ENCODE data around the gene RBM15B.
A peak's percentile ranks its signal among the peaks of the same experiment; 100 is the strongest.

RBM15B gene

DNA sequence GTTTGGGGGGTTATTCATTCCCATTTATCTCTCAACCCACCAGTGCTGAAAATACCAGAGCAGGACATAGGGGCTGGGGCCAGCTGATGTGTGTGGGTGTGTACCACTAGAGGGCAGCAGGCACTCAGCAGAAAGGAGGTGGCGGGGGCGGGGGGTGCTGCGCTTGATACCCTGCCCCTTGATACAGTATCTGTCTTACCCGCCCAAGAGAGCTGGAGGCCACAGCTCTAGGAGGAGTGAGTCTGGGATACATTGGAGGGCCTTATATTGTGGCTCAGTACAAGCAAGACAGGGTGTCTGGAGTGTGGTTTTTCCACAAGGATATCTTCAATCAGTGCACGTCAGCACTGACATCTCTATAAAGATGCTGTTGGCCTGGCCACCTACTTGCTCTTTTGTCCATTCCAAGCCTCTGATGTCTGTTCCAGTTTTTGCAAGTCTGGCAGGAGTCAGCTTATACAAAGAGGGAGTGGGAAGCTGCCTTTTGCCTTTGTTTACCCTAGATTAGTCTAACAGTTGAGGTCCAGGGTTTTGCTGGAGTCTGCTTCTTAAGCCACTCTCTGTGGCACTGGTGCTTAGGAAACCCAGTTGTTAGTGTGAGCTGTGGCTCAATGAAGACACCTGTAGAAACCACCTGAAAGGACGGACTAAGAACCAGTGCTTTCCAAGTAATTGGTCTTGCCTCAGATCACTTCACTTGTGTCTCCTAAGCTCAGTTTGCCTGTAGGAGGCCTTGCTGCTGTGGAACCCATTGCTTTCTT lies 1.5 kb upstream of the RBM15B start:
- Histone ChIP-seq H3K4me2 (ENCODE audit: insufficient read depth, low read length) (peak overlapping the region; percentile 85), H3K9me3 (ENCODE audit: insufficient read depth, low read length, severe bottlenecking) (no peaks in the 10 kb centered on the region), H3K4me1 (ENCODE audit: insufficient read depth, low read length) (peaks cover 80% of the 10 kb centered on the region), H3K4me3 (ENCODE audit: low read depth in 1 of 2, low read length in 2 of 2) (peak overlapping the region in 1 of 2 experiments; percentile 93; a peak in 2 of 4 replicates), H3K79me2 (ENCODE audit: insufficient read depth, low read length) (peaks cover 89% of the 10 kb centered on the region), H3K9ac (ENCODE audit: low read depth, low read length) (peak overlapping the region; percentile 80; the same call in 1 of the 2 replicates), H2AFZ (ENCODE audit: low read depth, low read length) (no peak overlapping the region), H4K20me1 (ENCODE audit: insufficient read depth, low read length) (peaks cover 66% of the 10 kb centered on the region), H3K27ac (ENCODE audit: low read length) (peak overlapping the region; percentile 80), H3K36me3 (ENCODE audit: insufficient read depth, low read length) (peaks cover 76% of the 10 kb centered on the region), H3K27me3 (ENCODE audit: insufficient read depth, low read length, poor library complexity) (no peaks in the 10 kb centered on the region)
- TF ChIP-seq EZH2 (IDR thresholded peaks at IDR 0.05; ENCODE audit: borderline replicate concordance, low read depth, low read length, severe bottlenecking): no peak
- TF ChIP-seq, protein P1, sequence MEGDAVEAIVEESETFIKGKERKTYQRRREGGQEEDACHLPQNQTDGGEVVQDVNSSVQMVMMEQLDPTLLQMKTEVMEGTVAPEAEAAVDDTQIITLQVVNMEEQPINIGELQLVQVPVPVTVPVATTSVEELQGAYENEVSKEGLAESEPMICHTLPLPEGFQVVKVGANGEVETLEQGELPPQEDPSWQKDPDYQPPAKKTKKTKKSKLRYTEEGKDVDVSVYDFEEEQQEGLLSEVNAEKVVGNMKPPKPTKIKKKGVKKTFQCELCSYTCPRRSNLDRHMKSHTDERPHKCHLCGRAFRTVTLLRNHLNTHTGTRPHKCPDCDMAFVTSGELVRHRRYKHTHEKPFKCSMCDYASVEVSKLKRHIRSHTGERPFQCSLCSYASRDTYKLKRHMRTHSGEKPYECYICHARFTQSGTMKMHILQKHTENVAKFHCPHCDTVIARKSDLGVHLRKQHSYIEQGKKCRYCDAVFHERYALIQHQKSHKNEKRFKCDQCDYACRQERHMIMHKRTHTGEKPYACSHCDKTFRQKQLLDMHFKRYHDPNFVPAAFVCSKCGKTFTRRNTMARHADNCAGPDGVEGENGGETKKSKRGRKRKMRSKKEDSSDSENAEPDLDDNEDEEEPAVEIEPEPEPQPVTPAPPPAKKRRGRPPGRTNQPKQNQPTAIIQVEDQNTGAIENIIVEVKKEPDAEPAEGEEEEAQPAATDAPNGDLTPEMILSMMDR (IDR thresholded peaks at IDR 0.05; ENCODE audit: borderline replicate concordance, extremely low read depth, low read length, poor library complexity, severe bottlenecking): peak; percentile 84
- DNase-seq (peak; percentile 72), ATAC-seq (ENCODE audit: insufficient read depth, low read depth) (peak; percentile 5; the same call in 1 of the 3 replicates)

DNA sequence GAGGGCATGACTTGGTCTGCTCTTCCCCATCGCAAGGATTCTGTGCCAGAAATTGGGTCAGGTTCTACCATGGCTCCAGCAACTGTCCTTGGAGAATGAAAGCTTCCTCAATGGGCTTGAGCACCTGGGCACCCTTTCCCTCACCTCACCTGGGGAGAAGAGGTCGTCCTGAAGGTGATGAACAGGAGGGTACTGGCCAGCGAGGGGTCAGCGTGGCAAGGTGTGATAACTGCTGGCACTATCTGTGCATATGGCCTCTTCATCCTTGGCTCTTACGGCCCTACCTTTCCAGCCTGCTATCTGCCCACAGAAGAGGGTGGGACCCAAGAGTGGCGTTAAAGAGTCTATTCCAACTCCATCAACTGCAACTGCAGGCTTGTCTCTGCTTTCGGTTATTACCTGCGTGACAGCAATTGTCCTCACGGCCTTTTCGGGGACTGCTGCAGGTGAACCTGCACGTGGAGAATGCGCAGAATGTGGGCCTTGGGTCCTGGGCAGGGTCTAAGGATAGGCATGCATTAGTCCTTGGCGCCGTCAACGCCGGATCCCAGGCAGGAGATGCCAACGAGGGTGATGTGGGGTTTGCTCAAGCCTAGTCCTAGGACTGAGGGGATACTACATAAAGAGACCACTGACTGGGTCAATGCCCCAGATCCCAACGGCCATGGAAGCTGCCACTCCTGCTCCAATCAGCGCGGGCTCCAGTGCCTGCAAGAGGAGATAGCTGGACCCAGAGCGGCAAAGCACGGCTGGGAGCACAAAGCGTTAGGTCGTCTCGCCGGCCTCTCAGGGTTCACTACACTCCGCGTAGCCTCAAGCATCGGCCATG lies 625 bp upstream of the RBM15B start:
- H3K4me3 ChIP-seq (ENCODE audit: low read depth in 1 of 2, low read length in 2 of 2): peak overlapping the region; percentile 15 to 93; a peak in 3 of 4 replicates
- no peaks in the 10 kb centered on the region for H3K27me3 ChIP-seq (ENCODE audit: insufficient read depth, low read length, poor library complexity)
- peak overlapping the region; percentile 80 for H3K9ac ChIP-seq (ENCODE audit: low read depth, low read length)
- peaks cover 85% of the 10 kb centered on the region for H3K36me3 ChIP-seq (ENCODE audit: insufficient read depth, low read length)
- peak overlapping the region; percentile 91 for H2AFZ ChIP-seq (ENCODE audit: low read depth, low read length)
- H3K27ac ChIP-seq (ENCODE audit: low read length): peak overlapping the region; percentile 80
- peak; percentile 23 for ATAC-seq (ENCODE audit: insufficient read depth, low read depth)
- peaks cover 87% of the 10 kb centered on the region for H3K4me1 ChIP-seq (ENCODE audit: insufficient read depth, low read length)
- H3K9me3 ChIP-seq (ENCODE audit: insufficient read depth, low read length, severe bottlenecking): no peaks in the 10 kb centered on the region
- DNase-seq: no peak
- peaks cover 74% of the 10 kb centered on the region for H4K20me1 ChIP-seq (ENCODE audit: insufficient read depth, low read length)
- H3K79me2 ChIP-seq (ENCODE audit: insufficient read depth, low read length): peaks cover 92% of the 10 kb centered on the region
- H3K4me2 ChIP-seq (ENCODE audit: insufficient read depth, low read length): peak overlapping the region; percentile 85
- no peak for TF ChIP-seq EZH2 (IDR thresholded peaks at IDR 0.05; ENCODE audit: borderline replicate concordance, low read depth, low read length, severe bottlenecking)
- TF ChIP-seq, protein P1 (IDR thresholded peaks at IDR 0.05; ENCODE audit: borderline replicate concordance, extremely low read depth, low read length, poor library complexity, severe bottlenecking): no peak

DNA sequence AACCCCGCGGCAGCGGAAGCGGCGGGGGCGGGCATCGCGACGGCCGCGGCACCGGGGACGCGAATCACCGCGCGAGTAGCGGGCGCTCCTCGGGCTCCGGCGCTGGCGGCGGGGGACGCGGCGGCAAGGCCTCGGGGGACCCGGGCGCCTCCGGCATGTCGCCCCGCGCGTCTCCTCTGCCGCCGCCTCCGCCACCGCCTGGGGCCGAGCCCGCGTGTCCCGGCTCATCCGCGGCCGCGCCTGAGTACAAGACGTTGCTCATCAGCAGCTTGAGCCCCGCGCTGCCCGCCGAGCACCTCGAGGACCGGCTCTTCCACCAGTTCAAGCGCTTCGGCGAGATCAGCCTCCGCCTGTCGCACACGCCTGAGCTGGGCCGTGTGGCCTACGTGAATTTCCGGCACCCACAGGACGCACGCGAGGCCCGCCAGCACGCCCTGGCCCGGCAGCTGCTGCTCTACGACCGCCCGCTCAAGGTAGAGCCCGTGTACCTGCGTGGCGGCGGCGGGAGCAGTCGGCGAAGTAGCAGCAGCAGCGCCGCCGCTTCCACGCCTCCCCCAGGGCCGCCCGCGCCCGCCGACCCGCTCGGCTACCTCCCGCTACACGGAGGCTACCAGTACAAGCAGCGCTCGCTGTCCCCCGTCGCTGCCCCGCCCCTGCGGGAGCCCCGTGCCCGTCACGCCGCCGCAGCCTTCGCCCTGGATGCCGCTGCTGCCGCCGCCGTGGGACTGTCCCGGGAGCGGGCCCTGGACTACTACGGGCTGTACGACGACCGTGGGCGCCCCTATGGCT lies 675 bp downstream of the RBM15B start:
- peak overlapping the region; percentile 69 for H2AFZ ChIP-seq (ENCODE audit: low read depth, low read length)
- H4K20me1 ChIP-seq (ENCODE audit: insufficient read depth, low read length): peaks cover 75% of the 10 kb centered on the region
- no peaks in the 10 kb centered on the region for H3K9me3 ChIP-seq (ENCODE audit: insufficient read depth, low read length, severe bottlenecking)
- ATAC-seq (ENCODE audit: insufficient read depth, low read depth): 0 out of 3 replicates have a peak, but pooled peaks have one; percentile 8
- DNase-seq: peak; percentile 46
- no peaks in the 10 kb centered on the region for H3K27me3 ChIP-seq (ENCODE audit: insufficient read depth, low read length, poor library complexity)
- peak overlapping the region; percentile 90 for H3K4me2 ChIP-seq (ENCODE audit: insufficient read depth, low read length)
- no peak for TF ChIP-seq EZH2 (IDR thresholded peaks at IDR 0.05; ENCODE audit: borderline replicate concordance, low read depth, low read length, severe bottlenecking)
- TF ChIP-seq, protein P1 (IDR thresholded peaks at IDR 0.05; ENCODE audit: borderline replicate concordance, extremely low read depth, low read length, poor library complexity, severe bottlenecking): no peak
- H3K4me1 ChIP-seq (ENCODE audit: insufficient read depth, low read length): peaks cover 79% of the 10 kb centered on the region
- peak overlapping the region; percentile 80 for H3K9ac ChIP-seq (ENCODE audit: low read depth, low read length)
- H3K79me2 ChIP-seq (ENCODE audit: insufficient read depth, low read length): peaks cover 92% of the 10 kb centered on the region
- H3K27ac ChIP-seq (ENCODE audit: low read length): peak overlapping the region; percentile 72
- peak overlapping the region; percentile 46 to 93; a peak in 3 of 4 replicates for H3K4me3 ChIP-seq (ENCODE audit: low read depth in 1 of 2, low read length in 2 of 2)
- peaks cover 88% of the 10 kb centered on the region for H3K36me3 ChIP-seq (ENCODE audit: insufficient read depth, low read length)
